Measurements from ENCODE around the gene TRIO.

TRIO gene

DNA sequence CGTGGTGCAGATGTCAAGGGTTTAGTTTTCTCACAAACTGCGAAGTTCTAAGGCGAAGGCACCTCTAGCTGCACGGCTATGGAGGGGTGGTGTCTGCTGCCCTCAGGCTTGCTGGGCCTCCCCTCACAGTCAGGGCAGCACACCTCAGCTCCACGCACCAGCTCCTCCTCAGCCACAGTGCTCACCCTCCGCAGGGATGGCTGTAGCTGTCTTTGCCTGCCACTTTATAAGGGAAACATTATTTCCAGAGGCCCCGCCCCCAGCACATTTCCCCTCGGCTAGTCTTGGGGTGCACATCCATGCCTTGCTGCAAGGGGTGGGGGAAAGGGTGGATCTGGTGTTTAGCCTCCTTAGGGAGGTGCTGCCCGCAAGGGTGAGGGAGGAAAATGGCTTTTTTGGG lies 154.6 kb downstream of the TRIO start:
- peaks cover 69% of the 10 kb centered on the region for H3K36me3 ChIP-seq (replicated peaks)
- in situ Hi-C loops (cut with HindIII; ENCODE audit: low pct_ligation_motif_present, low sequenced_read_pairs) = loop anchor here (25.0 kb wide), 1 partner anchor 310 kb away; no protein-coding TSS in a partner anchor
- H3K27ac ChIP-seq = no peak overlapping the region
- H3K4me3 ChIP-seq (ENCODE audit: low read depth, low read length) = no peak overlapping the region
- no peak for DNase-seq
- no peaks in the 10 kb centered on the region for H3K27me3 ChIP-seq (replicated peaks)
- TF ChIP-seq, protein P1, sequence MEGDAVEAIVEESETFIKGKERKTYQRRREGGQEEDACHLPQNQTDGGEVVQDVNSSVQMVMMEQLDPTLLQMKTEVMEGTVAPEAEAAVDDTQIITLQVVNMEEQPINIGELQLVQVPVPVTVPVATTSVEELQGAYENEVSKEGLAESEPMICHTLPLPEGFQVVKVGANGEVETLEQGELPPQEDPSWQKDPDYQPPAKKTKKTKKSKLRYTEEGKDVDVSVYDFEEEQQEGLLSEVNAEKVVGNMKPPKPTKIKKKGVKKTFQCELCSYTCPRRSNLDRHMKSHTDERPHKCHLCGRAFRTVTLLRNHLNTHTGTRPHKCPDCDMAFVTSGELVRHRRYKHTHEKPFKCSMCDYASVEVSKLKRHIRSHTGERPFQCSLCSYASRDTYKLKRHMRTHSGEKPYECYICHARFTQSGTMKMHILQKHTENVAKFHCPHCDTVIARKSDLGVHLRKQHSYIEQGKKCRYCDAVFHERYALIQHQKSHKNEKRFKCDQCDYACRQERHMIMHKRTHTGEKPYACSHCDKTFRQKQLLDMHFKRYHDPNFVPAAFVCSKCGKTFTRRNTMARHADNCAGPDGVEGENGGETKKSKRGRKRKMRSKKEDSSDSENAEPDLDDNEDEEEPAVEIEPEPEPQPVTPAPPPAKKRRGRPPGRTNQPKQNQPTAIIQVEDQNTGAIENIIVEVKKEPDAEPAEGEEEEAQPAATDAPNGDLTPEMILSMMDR (IDR thresholded peaks at IDR 0.05; ENCODE audit: low read depth, low read length, missing control alignments) = no peak

DNA sequence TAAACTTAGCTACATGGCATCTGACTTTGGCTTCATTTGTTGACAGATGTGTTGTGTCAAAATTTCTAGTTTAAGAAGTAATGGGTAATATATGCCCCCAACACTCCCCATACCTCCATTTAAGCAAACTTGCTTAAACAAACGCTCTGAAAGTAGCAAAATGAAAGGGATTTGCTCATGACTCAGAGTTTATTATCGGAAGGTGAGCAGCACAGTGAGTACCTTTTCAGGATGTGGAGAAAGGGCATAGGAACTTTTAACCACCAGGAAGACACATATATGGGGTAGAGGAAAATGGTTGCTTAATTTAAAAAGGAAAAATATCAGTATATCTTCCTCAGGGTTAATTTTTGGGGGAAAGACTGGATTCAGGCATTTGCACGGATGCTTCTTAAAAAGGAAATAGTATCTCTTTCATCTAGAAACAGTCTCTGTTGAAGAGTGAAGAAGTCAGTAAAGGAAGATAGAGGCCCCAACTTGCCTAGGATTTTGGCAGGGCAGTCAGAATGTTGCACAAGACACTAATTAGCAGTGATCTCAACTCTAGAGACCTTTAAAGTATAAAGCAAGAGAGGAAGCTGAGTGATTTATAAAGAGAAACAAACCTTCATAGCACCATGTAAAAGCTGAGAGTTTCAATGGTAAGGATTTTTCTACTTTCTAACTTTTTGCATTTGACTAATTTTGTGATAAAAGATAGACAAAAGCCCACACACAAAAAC lies 155.1 kb downstream of the TRIO start:
- Histone ChIP-seq H3K36me3 (replicated peaks) (peaks cover 63% of the 10 kb centered on the region), H3K4me3 (ENCODE audit: low read depth, low read length) (no peak overlapping the region), H3K27me3 (replicated peaks) (no peaks in the 10 kb centered on the region), H3K27ac (no peak overlapping the region)
- no peak for DNase-seq
- in situ Hi-C loops (cut with HindIII; ENCODE audit: low pct_ligation_motif_present, low sequenced_read_pairs) = loop anchor here (25.0 kb wide), 1 partner anchor 311 kb away; no protein-coding TSS in a partner anchor
- TF ChIP-seq, protein P1 (IDR thresholded peaks at IDR 0.05; ENCODE audit: low read depth, low read length, missing control alignments) = no peak

DNA sequence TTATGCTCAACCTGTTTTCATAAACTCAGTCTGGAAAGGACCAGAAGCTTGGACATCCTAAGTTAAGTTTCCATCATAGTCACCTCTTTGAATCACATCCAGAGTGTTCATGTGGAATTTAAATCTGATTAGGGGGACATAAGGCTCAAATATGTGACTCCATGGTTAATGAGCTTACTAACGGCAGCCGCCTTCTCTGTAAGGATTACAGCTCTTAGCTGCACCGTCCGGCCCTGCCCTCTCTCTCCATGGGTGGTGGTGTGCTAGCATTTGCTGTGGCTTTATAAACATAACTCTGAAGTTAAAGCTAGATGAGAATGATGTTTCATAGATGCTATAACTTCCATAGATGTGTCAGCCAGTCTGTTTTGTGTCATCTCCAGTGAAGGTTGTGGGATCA lies 156.5 kb downstream of the TRIO start:
- no peak for DNase-seq
- in situ Hi-C loops (cut with HindIII; ENCODE audit: low pct_ligation_motif_present, low sequenced_read_pairs) = loop anchor here (25.0 kb wide), 1 partner anchor 312 kb away; no protein-coding TSS in a partner anchor
- Histone ChIP-seq H3K27me3 (replicated peaks) (no peaks in the 10 kb centered on the region), H3K36me3 (replicated peaks) (peaks cover 64% of the 10 kb centered on the region), H3K4me3 (ENCODE audit: low read depth, low read length) (no peak overlapping the region), H3K27ac (no peak overlapping the region)
- TF ChIP-seq, protein P1 (IDR thresholded peaks at IDR 0.05; ENCODE audit: low read depth, low read length, missing control alignments) = no peak

DNA sequence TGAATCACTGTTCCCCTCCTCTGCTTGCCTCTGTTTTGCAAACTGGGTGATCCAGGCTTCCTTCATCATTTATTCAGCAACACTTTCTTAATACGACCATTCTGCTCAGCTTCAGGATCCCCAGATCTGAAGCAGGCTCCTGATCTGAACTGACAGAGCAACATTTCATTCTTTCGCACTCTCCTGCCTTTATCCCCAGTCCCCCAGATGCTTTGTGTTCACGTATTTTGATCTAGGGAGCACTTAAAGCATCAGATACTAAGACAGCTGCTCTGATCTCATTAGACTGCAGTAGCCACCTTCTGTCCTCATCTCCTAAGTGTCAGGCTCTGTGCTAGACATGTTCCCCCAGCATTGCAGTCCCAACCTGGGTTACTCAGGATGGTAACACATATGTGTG lies 158.0 kb downstream of the TRIO start:
- H3K36me3 ChIP-seq (replicated peaks) = peaks cover 67% of the 10 kb centered on the region

DNA sequence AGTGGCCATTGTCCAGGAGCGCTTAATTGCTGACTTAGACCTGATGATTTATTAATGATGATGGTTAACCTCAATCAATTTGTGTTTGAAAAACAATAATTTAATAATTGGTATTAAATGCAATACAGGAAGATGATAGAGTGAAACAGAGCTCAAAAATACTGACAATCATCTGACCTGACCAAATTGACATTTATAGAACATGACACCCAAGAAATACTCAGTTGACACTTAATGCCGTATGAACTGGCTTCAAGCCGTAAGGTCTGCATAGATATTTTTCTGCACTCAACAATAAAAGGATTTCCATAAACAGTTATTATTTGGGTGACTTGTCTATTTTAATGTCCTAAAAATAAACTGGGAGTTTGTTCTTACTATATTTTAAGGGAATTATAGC lies 159.2 kb downstream of the TRIO start:
- in situ Hi-C loops (cut with HindIII; ENCODE audit: low pct_ligation_motif_present, low sequenced_read_pairs) = no loop called here
- H3K36me3 ChIP-seq (replicated peaks) = peaks cover 70% of the 10 kb centered on the region

More for the DNA sequence above, 158.0 kb downstream of the TRIO start:
- Histone ChIP-seq H3K27ac (no peak overlapping the region), H3K27me3 (replicated peaks) (no peaks in the 10 kb centered on the region), H3K4me3 (ENCODE audit: low read depth, low read length) (no peak overlapping the region)
- in situ Hi-C loops (cut with HindIII; ENCODE audit: low pct_ligation_motif_present, low sequenced_read_pairs) = no loop called here
- TF ChIP-seq, protein P1 (IDR thresholded peaks at IDR 0.05; ENCODE audit: low read depth, low read length, missing control alignments) = no peak
- DNase-seq = no peak

More for the DNA sequence above, 159.2 kb downstream of the TRIO start:
- H3K27me3 ChIP-seq (replicated peaks) = no peaks in the 10 kb centered on the region
- DNase-seq = no peak
- H3K27ac ChIP-seq = no peak overlapping the region
- H3K4me3 ChIP-seq (ENCODE audit: low read depth, low read length) = no peak overlapping the region
- TF ChIP-seq, protein P1 (IDR thresholded peaks at IDR 0.05; ENCODE audit: low read depth, low read length, missing control alignments) = no peak
